ENCODE results near the gene LAIR1. TPM values are rescaled to one million over a fixed set of nuclear protein-coding genes. Genes with fewer than 3 reads are reported as not detected.
"Not testable (repeated sequence)": the region's sequence is repeated elsewhere in the genome, so short reads cannot be mapped to it uniquely, and the experiment has no call there.

The LAIR1 gene
- polyA plus RNA-seq, 5 donors: 5.7 to 11.6 (median 6.7) TPM

DNA sequence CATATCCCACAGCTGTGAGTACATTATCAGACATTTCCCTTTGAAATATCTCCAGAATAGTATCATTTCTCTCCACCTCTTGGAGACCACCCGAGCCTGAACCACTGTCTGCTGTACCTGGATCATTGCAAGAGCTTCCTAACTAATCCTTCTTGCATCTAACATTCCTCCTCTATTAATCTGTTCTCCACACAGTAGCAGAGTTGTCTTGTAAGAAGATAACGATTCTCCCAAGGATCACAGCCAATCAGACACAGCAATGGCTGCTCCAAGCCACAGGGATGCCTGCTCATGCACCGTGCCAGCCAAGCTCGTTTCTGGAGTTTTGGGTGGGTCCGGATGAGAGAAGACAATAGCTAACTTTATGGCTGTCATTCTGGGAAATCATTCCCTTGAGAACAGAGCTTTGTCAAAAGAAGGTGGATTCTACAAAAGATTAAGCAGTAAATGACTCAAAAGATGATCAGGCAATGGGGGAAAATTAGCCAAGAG lies 14.5 kb upstream of the LAIR1 start:
- no peak for DNase-seq

DNA sequence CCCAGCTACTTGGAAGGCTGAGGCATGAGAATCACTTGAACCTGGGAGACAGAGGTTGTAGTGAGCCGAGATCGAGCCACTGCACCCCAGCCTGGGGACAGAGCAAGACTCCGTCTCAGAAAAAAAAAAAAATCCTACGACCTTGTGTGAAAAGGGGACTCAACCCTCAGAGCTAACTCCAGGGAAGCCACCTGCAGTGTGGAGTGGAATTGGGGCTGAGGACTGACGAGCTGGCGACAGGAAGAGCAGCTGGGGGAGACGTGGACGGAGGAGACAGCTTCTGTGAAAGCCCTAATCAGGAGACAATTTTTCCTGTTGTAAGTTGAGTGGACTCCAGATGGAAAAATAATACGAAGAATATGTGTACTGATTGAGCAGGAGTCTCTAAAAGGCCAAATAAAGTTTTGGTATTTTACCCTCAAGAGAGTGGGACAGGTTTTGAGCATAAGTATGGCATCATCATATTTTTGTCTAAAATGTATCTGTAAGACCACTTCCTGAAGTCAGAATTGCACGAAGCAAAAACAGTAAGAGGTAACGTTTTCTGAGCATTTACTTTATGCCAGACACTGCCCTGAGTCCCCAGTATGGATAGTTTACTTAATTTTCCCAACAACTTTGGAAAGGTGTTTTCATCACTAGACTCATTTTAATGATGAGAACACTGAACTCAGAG lies 12.0 kb upstream of the LAIR1 start:
- no peak for DNase-seq

DNA sequence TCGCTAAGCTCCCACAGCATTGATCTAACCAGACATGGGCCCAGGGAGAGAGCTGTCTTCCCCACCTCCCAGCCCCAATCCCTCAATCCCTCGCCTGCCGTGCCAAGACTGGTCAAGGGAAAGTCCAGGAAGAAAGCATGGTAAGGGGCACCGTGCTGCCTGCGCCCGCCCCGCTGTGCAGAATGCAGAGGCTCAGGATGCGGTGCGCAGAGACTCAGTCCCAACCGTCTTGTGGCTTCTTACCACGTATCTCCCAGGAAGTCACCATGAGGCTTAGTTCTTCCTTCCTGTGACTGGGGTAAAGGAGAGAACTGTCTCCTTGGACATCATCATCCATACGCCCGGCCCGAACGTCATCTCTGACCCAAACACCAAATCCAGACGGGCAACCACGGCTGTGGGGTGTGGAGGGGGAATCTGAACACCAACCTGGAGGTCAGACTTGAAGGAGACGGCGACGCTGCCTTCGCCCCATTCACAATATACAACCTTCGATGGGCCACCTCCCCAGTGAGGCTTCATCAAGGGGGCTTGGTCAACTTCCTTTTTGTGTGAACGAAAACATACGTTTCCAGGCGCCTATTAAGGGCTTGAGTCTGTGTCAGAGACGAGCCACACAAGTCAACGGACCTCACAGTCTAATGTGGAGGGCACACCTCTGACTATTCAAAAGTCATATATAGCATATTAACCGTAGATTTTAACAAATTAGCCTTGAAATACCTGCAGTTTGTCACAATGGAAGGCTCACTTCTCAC lies 10.6 kb upstream of the LAIR1 start:
- not testable (repeated sequence) for DNase-seq

DNA sequence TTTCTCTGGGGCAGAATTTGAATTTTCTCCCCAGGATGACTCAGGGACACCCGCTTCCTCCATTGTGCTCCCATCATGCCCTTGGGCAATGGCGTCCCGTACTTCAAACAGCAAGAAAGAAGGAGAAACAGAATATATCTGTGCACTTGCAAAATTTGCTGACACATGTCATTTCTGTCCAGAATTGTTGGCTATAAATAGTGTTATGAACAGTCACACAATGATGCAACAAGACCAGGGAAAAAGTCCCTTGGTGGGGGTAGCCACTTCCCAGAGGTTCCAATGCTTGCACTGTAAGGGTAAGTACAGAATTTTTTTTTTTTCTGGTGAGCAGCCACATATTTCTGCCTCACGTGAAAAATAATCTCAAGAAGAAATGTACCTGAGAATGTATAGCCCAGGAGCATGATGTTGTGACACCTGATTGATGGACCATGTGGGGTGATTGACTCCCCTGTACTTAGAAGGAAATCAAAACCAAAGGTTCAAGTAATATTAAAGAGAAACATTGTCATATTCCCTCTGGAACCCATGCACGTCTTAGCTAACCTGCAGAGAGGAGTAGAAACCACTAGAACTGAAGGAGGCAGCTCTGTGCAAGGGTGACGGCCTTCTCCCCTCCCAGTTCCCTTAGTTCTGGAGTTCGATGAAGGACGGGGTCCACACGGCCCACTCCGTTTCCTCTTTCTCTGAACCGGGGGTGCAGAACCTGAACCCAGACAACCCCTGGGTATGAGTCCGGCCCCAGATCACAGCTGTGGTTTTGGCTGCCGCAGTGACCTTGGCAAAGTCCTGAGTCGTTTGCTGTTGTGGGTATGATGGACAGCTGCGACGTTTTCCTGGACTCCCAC lies 9.3 kb upstream of the LAIR1 start:
- no peak for DNase-seq

DNA sequence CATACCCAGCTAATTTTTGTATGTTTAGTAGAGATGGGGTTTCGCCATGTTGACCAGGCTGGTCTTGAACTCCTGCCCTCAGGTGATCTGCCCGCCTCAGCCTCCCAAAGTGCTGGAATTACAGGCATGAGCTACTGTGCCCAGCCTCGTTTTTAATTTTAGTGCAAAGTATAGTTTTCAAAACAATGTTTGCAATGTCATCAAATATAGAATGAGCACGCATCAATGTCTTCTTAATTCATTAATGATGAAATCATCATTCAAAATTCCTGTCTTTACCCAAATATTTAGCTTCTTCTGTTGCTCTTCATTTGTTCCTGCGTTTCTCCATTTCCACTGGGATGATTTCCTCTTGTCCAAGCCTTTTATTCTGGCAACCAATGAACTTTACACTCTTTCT lies 6.7 kb upstream of the LAIR1 start:
- DNase-seq: not testable (repeated sequence)

DNA sequence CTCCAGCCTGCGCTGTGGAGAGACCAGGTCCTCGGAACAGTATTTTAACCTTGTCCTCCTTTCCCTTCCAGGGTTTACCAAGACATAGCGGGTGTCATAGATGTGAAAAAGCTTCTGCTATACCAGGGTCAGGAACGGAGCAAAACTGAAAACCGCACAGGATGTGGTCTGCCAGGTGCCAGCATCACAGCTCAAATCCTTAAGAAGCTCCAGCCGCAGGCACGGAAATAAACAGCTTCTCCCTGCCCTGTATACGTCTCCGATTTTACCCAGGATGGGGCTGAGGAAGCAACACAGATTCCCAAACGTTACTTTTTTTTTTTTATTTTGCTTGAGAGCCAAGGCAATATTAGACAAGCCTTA lies 5.7 kb upstream of the LAIR1 start:
- DNase-seq: not testable (repeated sequence)

DNA sequence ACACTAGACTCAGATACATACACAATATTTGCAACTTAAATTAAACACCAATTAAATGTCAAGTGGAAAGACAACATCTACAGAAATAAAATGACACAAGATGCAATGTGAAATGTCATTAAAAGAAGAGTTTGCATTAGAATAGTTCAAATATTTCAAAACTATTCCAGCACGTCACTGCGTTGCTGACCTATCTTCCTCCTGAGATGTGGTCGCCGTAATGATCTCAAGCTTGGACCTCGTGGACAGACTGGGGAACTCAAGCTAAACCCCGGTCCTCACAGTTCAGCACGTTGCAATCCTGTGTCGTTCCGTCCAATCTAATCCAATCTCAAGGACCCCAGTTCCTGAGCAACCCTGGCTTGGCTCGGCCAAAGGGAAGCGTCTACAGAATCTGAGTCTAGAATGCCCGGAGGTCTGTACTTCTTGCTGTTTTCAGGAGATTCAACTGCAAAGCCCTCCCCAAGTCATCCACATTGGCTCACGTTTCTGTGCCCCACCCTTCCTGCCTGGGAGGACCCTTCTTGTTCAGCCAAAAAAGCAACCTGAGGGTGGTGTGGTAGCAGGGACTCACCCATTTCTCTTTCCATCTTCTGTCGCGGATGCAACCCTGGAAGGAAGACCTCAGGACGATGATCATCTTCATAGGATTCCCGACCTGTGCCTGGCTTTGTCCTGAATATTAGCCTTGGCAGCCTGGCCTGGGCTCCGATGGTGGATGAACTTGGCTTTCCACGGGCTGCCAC lies 5.1 kb upstream of the LAIR1 start:
- not testable (repeated sequence) for DNase-seq

DNA sequence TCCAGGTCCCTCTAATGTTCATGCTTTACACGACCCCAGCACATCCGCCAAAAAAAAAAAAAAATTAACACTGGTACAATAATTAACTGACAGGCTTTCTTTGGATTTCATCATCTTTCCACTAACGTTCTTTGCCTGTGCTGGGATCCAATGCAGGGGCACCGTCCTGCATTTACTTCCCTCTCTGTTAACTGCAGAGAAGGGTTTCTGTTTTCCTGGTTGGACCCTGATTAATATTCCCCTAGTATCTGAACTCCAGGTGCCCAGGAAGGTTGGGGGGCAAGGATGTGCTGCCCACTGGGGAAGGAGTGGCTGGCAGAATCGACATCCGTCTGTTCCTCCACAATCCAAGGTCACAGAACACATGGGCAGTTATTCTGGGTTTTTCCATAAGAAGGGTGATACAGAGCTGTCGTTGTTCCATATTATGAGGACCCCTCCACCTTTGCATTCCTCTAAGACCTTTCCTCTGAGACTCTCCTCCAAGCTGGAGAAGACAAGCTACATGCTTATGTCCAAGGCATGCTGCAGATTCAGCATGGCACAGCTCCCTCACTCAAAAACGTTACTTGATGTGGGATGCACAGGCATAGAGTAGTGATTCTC lies 4.5 kb upstream of the LAIR1 start:
- no peak for DNase-seq

DNA sequence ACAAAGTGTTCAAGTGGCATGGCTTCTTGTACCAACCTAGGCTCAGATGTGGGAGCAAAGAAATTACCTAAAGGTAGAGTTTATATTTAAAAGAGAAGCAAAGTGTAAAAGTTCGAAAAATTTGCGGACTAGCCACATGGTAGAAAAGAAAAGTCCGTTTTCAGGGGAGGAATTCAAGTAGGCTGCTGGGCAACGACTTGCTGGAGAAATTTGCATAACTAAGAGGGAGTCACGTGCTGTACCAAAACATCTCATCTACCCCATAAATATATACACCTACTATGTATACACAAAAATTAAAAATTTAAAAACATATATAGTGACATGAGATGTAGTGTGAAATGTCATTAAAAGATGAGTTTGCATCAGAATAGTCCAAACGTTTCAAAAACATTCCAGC lies 2.1 kb upstream of the LAIR1 start:
- DNase-seq: no peak

DNA sequence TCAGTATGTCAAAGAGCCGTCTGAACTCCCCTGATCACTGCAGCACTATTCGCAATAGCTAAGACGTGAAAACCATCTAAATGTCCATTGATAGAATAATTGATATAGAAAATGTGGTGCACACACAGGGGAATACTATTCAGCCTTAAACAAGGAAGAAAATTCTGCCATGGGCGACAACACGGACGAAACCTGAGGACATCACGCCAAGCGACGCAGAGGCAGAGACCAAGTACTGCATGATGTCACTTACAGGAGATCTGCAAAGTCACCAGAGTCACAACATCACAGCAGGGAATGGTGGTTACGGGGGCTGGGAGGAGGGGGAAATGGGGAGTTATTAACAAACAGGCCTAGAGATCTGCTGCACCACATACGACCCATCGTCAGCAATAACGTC lies 1.1 kb upstream of the LAIR1 start:
- not testable (repeated sequence) for DNase-seq

DNA sequence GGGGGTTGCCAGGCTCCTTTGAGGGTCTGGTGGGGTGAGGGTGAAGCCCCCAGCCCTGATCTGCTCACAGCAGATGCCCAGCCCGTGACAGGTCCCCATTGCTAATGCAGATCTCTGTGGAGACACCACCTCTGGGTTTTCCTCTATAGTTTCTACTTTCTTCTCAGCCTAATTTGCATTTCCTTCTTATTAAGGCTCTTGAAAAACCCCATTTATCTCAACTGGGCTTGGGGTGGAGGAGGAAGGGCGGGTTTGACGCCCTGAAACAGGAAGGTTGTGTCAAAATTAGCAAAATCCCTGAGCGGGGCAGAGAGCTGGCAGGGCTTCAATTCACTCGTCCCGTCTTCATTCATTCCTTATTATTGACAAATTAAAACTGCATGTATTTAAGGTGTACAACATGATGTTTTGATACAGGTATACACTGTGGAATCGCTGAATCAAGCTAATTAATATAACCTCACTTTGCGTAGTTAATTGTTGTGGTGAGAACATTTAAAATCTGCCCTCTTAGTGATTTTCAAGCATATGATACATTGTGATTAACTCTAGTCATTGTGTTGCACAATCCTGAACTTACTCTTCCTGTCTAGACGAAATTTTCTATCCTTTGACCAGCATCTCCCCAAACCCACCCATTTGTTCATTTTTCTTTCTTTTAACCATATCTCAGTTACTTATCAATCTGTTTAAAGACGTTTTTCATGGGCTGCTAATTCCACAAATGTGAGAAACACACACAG lies 2.9 kb downstream of the LAIR1 start:
- not testable (repeated sequence) for DNase-seq

DNA sequence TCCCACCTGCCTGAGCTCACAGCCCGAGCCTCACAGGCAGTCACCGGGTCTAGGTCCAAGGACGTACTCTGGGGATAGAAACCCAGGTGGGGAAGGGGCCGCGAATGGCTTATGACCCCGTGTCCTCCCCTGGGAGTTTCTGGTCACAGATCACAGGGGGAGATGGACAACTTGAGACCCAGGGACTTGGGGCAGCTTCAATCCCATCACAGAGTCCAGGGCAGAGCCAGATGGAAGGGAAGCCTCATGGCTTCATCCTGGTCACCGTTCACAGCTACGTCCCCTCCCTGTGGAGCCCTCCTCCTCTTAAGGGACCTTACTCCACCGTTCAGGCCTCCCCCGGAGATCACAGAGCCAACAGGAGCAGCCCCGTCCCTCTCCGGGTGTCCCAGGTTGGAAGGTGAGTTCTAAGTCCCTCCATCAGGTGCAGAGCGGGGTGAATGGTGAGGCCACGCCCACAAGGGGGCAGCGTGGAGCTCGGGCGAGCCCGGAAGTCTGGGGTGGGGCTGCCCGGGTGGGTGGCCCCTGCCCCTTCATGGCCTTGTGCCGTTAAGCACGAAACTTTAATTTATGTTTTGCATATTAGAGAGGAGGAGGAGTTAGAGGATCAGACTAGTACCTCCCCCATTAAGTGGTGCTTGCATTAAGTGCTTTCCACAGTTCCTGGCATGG lies 5.4 kb downstream of the LAIR1 start:
- DNase-seq: not testable (repeated sequence)

DNA sequence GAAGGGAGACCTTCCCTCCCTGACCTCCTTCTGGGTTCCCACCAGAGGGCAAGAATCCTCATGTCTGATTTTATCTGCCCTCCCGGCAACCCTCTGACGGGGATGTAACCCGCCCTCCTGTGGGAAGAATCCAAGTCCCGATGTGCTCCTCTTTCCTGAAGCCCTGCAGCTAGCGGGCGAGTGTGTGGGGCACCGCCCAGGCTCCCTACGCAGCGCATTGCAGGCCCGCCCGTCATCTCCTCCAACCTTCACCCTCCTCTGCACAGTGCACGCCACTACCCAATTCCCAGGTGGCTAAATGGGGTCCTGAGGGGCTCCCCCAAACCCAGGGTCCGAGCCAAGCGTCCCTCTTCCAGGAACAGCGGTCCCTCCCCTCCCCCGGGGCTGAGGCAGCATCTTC lies 7.3 kb downstream of the LAIR1 start:
- DNase-seq: no peak

DNA sequence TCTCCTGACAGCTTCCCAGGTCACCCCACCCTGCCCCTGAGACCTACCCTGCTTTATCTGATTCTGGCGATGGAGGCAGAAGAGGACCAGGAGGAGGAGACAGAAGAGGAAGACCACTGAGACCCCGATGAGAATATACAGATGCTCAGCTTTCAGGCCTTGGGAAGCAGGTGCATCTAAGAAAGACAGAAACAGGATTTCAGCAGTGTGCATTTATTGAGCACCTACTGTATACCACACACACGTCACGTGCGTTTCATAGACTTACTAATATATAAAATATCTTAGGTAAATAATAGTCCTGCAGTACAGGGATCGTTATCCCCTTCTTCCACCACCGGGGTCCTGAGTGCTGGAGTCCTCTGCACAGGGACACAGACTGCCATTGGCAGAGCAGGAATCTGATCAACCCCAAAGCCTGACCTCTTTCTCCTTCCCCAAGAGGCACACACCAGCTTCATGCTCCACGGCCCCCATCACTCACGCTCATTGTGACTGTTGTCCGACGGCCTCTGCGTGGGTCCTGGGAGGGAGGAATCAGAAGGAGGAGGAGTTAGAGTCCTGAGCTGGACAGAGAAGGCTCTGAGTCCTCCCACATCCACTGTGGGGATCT lies 8.2 kb downstream of the LAIR1 start:
- DNase-seq: no peak

DNA sequence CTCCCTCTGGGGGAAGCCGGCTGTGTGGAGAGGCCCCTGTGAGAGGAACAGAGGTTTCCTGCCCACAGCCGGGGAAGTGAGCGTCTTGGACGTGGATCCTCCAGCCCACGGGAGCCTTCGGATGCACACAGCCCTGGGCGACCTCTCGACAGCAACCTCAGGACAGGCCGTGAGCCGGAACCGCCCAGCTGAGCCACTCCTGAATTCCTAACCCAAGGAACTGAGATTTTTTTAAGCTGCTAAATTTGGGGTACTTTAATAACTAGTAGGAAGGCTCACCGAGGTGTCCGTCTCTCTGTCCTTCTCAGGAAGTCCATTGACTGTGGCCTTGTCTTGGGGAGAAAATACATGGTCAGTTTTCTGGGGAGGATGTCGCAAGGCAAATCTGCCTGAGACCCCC lies 9.1 kb downstream of the LAIR1 start:
- DNase-seq: no peak

DNA sequence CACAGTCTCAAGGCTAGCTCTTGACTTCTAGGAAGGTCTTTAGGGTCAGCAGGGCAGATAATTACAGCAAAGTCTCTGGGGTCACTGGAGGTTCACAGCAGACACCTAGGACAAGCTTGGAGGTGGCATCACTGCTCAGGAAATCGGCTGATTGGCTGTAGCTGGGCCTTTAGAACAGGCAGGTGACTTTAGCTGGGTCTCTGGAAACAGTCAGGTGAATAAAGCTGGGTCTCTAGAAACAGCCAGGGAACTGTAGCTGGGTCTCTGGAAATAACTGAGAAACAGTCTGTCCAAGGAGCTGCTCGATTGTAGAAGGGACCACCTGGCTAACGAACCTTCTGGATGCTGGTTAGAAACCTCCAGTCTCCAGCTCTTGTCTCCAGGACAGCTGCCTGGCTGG lies 10.0 kb downstream of the LAIR1 start:
- DNase-seq: no peak

DNA sequence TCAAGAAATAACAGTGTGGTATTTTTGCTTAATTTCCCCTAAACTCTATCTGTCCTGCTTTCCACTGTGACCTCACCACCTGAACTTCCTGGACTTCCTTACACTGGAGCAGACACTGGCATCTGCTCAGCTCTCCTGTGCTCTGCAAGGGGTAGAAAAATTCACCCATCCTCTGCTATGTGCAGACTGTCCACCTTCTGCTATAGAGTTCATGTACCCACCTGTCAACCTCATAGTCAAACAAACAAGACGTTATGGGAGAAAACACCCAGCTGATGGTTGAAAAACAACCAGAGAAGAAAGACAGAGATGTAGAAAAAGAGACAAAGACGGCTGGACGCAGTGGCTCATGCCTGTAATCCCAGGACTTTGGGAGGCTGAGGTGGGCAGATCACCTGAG lies 12.2 kb downstream of the LAIR1 start:
- DNase-seq: no peak

DNA sequence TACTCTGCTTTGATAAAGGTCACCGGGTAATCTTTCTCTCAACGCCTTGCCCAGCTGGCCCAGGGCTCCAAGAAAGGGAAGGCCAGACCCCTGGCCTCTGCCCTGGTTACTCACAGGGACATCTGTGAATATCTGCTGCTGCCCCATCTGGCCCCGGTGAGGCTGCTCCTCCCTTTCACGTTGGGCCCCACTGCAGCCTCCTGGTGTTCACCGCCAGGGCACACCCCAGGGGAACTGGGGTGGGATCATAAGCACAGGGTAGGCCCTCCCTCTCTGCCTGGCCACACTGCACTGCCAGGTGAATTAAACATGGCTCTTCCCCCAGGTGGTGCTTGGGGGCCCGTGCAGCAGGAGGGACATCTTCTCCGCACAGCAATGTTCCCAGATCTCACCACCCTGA lies 12.7 kb downstream of the LAIR1 start:
- DNase-seq: no peak

DNA sequence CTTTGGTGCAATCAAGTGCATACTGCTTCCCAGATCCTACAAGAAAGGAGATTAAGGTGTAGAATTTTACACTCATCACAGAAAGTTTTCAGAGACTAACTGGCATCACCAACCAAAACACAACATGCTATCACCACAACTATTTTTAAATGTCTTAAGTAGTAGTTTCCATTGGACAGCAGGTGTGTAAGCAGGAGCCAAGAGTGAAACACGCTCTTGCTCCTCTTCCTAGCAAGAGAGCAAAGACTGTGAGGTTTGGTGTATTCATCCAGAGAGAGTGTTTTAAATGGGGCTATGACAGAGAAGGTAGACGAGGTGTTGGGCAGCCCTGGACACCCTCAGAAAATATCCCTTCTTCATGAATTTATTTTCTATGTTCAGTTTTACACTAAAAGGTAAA lies 13.3 kb downstream of the LAIR1 start:
- DNase-seq: no peak
